Stimulated activated CD8-positive, alpha-beta memory T cell treated with anti-CD3 and anti-CD28 coated beads, Interleukin-12 subunit alpha, Interleukin-12 subunit beta, amount 100 ng/mL, for 1 hour (primary cell): ENCODE results near the gene FAM83G.
"Not testable (repeated sequence)": the region's sequence is repeated elsewhere in the genome, so short reads cannot be mapped to it uniquely, and the experiment has no call there.

Experiments
- DNase-seq: peaks from one replicate; pipeline ENCODE4 v3.0.0-alpha.2; 2020; ENCODE audit warnings: low read depth

The FAM83G gene

DNA sequence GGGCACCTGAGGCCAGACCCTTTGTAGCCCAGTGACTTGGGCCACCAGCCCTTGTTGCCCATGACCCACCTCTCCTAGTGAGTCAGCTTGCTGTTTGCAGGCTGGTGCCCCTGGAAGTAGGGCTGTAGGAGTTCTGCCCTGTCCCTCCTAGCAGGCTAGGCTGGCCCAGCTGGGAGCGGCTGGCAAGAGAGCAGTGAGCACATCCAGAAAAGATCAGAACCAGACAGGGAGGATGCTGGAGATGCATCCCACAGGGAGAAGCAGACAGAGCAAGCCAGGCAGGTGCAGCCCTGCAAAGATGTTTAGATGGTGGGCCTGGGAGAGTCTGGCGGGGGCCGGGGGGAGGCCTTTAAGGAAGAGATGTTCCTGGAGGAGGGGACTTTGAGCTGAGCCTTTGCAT lies 50.2 kb downstream of the FAM83G start:
- DNase-seq = no peak

DNA sequence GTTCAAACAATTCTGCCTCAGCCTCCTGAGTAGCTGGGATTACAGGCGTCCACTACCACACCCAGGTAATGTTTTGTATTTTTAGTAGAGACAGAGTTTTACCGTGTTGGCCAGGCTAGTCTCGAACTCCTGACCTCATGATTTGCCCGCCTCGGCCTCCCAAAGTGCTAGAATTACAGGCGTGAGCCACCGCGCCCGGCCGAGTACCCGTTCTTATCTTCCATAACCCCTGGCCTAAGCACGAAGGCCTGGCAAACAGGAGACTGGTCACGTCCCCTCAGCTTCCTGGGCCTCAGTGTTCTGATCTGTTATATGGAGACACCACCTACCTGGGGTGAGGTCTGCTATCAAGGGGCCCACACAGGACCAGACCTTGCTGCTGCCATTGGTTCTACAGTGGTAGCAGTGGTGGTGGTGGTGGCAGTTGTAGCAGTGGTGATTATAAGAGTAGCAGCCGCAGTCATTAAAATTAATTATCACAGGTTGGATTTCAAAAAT lies 51.3 kb downstream of the FAM83G start:
- no peak for DNase-seq

GRCh38 chr17:18951941-18952842 lies 52.4 kb downstream of the FAM83G start, which contains the start of gene SLC5A10:
SLC5A10 (plus strand) TSS chr17:18952165; CDS start chr17:18952206, 41 bp downstream.
- DNase-seq = no peak

GRCh38 chr17:18950944-18951905 lies 53.3 kb downstream of the FAM83G start:
- DNase-seq = no peak

DNA sequence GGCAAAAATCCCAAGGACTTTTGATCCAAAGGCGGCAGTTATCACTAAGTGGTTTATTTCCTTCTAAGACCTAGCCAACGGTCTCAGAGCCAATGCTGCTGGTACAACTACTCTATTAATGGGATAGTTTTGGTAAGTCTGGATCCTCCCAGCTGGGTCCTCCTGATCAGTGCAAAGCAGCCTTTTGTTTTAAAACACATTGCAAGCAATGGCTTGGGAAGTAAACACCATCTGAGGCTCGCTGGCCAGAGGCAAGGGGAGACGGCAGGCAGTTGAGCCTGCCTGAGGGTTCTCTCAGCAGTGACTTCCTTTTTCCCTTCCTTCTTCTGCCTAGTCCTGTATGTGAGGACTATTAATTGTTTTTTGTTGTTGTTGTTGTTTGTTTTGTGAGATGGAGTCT lies 54.2 kb downstream of the FAM83G start:
- no peak for DNase-seq

GRCh38 chr17:18949566-18949965 lies 55.0 kb downstream of the FAM83G start:
- DNase-seq = no peak

DNA sequence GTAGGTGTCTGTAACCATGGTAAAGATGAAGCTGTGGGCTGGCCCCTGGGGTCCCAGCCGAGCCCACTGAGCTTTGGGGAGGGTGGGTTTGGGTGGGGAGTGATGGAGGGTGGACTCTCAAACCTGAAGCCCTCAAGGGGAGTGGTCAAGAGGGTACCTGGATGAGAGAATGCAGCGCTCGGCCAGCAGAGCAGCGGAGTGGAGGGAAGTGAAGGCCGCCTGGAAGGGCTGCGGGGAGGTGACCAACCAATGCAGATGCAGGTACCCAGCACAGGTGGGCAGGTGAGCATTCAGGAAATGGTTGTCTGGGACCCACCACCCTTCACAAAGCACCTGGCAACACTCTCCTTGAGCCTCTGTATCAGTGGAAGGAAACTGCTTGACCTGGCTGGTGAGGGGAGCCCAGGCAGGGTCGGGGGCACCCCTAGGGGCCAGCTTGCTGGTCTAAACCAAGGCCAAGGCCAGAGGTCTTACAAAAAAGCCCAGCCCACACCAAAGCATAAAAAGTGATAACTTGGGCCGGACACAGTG lies 56.0 kb downstream of the FAM83G start:
- no peak for DNase-seq

DNA sequence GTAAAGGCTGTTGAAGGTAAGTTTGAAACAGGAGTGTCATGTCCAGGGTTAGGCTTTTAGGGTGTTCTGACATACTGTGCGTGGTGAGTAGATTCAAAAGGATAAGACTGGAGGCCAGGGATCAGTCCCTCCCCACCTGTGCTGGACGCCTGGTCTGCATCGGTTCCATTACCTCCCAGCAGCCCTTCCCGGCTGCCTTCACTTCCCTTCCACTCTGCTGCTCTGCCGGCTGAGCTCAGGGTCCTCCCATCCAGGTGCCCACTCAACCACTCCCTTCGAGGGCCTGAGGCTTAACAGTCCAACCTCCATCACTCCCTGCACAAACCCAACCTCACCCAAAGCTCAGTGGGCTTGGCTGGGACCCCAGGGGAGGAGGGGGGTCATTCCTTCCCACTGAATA lies 56.7 kb downstream of the FAM83G start:
- no peak for DNase-seq

- no peak for DNase-seq
These were observed 58.0 kb downstream of the FAM83G start for GRCh38 chr17:18946536-18946935.

DNA sequence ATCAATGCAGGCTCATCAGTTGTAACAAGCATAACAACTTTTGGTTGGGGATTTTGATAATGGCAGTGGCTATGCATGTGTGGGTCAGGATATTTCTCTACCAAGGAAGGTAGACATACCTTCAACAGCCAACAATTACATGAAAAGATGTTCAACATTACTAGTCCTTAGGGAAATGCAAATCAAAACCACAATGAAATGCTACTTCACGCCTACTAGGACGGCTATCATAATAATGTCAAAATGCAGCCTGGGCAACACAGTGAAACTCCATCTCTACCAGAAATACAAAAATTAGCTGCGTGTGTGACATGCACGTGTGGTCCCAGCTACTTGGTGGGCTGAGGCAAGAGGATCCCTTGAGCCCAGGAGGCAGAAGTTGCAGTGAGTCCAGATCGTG lies 59.9 kb downstream of the FAM83G start:
- no peak for DNase-seq

DNA sequence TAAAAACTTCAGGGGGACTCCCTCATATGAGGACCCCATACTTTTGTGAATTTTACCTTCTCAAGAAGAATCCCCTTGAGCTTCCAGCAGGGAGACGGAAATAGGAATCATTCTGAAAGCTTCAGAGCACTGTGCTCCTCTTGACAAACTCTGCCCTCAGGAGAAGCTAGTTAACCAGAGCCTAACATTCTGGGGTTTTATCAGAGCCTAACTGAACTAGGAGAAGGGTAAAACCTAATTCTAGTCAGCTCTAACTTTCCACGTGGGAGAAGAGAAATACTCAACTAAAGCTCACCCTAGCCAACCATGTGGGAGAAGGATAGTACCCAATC lies 65.9 kb downstream of the FAM83G start:
- no peak for DNase-seq

DNA sequence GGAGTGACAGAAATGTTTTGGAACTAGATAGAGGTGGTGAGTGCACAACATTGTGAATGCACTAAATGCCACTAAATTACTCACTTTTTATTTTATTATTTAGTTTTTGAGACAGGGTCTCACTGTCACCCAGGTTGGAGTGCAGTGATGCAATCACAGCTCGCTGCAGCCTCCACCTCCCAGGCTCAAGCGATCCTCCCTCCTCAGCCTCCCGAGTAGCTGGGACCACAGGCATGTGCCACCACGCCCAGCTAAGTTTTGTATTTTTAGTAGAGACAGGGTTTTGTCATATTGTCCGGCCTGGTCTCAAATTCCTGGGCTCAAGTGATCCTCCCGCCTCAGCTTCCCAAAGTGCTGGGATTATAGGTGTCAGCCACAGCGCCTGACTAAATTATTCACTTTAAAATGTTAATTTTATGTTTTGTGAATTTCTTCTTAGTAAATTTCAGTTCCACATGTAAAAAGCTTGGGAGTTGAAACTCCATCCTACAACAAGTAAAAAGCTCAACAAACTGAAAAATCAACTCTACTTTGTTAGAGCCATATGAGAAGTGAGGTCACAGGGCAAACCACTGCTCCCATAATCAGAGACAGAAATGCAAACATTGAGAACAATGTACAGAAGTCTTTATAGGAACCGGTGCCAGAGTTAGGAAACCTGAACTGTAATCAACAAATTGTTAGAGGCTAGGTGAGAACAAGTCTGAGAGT lies 66.4 kb downstream of the FAM83G start:
- DNase-seq = no peak

DNA sequence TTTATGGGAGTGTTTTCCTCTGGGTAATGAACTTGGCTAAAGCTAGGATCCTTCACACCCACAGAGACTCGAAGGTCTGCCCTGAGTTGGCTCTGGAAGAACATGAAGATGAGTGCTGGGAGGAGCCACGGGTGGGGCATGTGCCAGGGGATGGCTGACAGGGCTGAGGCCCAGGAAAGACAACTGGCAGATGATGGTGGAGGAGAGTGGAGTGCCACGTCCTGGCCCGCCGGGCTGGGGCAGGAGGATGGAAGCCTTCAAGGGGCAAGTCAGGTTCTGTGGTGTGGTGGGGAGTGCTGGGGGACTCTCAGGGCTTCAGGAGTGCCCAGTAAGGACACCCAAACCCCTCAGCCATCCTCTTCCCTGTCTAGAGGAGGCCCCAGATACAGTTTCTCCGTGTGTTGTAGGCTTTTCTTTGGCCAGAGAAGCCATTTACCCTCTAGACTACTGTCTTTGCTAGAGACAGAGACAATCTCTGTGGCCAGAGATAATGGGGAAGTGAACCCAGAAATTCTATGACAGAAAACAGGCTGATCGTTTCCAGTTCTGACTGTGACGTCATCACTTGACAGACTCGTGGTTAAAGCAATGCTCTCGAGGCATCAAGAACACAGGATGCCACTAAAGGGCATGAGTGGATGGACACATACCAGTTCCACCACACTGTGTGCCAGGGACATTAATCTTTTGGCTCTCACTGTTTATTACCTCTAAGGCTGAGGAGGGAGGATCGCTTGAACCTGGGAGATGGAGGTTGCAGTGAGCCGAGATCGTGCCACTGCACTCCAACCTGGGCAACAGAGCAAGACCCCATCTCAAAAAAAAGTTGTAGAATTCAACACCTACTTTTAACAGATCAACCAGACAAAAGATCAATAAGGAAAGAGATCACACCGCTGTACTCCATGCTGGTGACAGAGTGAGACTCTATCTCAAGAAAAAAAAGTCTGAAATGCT lies 71.2 kb downstream of the FAM83G start:
- no peak for DNase-seq

DNA sequence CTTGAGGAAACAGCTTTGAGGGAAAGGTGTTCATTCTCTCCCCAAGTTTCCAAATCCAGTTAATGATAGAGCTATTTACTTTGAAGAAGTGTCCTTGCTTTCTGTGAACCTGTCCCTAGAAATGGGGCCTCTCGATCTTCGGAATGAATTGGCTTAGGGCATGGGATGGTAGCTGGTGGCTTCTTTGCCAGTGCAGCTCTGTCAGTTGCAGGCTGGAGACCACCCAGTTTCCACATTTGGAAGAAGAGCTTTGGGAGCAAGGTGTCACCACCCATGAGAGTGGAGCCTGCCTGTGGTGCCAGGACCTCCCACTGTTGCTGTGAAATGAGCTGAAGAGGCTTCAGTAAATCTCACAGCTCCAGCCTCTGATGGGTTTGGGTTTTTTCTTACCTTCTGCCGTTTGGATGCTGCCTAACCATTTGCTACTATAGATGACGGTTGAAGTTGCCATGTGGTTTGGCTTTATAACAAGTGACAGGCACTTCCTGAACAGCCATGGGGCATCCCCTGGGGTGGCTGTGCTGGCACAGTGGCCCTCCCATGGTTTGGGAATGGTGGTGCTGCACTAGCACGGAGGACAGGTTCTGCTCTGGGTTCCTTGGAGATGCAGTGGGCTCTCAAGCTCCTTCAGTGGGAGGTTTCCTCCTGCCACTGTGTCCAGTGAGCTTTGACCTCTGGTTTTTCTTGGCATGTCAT lies 72.1 kb downstream of the FAM83G start:
- DNase-seq = no peak

DNA sequence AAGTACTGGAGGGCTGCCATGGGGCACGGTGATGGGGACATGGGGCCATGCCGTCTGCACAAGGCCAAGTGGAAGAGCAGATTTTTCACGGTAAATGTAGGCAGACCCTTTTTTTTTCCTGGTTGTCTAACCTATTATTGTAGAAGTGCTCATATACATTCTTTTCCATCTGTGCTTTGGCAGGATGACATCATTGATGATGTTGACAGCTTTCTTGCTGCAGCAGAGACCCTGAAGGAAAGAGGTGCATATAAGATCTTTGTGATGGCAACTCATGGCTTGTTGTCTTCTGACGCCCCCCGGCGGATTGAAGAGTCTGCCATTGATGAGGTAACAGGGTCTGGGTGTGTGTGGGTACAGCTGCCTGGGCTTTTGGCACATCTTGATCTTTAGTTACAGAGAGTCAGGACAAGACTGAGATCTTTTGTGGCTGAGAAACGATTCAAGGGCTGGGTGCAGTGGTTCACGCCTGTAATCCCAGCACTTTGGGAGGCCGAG lies 75.9 kb downstream of the FAM83G start:
- no peak for DNase-seq

- no peak for DNase-seq
These were observed 79.4 kb downstream of the FAM83G start for GRCh38 chr17:18925187-18925586.

DNA sequence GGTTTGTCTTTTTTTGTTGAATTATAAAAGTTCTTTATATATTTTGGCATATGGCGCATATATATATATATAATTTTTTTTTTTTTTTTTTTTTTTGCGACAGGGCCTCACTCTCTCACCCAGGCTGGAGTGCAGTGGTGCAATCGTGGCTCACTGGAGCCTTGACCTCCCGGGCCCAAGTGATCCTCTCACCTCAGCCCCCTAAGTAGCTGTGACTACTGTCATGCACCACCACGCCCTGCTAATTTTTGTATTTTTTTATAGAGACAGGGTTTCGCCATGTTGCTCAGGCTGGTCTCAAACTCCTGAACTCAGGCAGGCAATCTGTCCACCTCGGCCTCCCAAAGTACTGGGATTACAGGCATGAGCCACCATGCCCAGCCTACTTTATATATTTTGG lies 82.0 kb downstream of the FAM83G start:
- not testable (repeated sequence) for DNase-seq

GRCh38 chr17:18921912-18922451 lies 82.6 kb downstream of the FAM83G start:
- DNase-seq = no peak

- no peak for DNase-seq
These were observed 83.1 kb downstream of the FAM83G start for GRCh38 chr17:18921485-18921884.
